Kidney epithelial cell (primary cell): Measurements from ENCODE around the gene KIF26B. TPM values are rescaled to one million over a fixed set of nuclear protein-coding genes. Genes with fewer than 3 reads are reported as not detected.

Experiments used
- DNase-seq: peaks from one replicate; pipeline ENCODE4 v3.0.0-alpha.2; 2010; ENCODE audit warnings: low read depth
- H3K27me3 ChIP-seq: 2 replicates; pipeline ENCODE4 v1.6.0; 2011; ENCODE audit warnings: low read length; ENCODE audit not compliant: control insufficient read depth, insufficient read depth
- H3K36me3 ChIP-seq: 2 replicates; pipeline ENCODE4 v1.5.1; 2011; ENCODE audit warnings: low read length; ENCODE audit not compliant: control insufficient read depth, insufficient read depth
- H3K4me3 ChIP-seq: 2 replicates; pipeline ENCODE4 v1.5.1; 2011; ENCODE audit warnings: low read depth, mild to moderate bottlenecking, control low read depth, low read length
- total RNA-seq: library from RNA; depleted of rRNA; stranded (reverse); fragments of >200 nt; gene quantifications from 2 replicates; pipeline ENCODE4 v1.2.3, GENCODE V29; 2015
- TF ChIP-seq, protein P1 (sequence below): IDR thresholded peaks from 2 replicates; pipeline ENCODE4 v1.5.1; 2011; ENCODE audit warnings: mild to moderate bottlenecking, moderate library complexity, low read length, control low read depth, inconsistent platforms; ENCODE audit not compliant: insufficient read depth, poor library complexity, severe bottlenecking

KIF26B gene
- total RNA-seq, 1 donor from 2014 or later = 14.6 TPM

DNA sequence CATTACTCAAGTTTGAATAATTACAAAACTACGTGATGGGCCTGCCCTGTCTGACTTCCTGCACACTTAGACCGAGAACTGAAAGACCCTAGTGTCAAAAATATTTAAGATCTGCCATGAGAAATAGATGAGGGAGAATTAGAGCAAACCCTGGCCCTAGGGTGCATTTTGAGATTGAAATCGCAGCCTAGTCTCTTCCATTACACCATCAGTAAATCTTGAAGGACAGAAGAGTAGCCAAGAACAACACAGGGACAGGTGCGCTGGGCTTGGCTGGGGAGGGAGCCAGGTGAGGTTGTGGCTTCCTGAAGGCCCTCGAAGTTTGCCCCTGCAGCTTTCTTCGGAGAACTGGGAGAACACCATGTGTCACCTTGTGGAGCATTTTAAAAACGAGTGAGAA lies 36.7 kb upstream of the KIF26B start:
- no peak for DNase-seq
- H3K4me3 ChIP-seq = no peak overlapping the region
- TF ChIP-seq, protein P1, sequence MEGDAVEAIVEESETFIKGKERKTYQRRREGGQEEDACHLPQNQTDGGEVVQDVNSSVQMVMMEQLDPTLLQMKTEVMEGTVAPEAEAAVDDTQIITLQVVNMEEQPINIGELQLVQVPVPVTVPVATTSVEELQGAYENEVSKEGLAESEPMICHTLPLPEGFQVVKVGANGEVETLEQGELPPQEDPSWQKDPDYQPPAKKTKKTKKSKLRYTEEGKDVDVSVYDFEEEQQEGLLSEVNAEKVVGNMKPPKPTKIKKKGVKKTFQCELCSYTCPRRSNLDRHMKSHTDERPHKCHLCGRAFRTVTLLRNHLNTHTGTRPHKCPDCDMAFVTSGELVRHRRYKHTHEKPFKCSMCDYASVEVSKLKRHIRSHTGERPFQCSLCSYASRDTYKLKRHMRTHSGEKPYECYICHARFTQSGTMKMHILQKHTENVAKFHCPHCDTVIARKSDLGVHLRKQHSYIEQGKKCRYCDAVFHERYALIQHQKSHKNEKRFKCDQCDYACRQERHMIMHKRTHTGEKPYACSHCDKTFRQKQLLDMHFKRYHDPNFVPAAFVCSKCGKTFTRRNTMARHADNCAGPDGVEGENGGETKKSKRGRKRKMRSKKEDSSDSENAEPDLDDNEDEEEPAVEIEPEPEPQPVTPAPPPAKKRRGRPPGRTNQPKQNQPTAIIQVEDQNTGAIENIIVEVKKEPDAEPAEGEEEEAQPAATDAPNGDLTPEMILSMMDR = no peak
- no peaks in the 10 kb centered on the region for H3K36me3 ChIP-seq
- H3K27me3 ChIP-seq = no peaks in the 10 kb centered on the region

DNA sequence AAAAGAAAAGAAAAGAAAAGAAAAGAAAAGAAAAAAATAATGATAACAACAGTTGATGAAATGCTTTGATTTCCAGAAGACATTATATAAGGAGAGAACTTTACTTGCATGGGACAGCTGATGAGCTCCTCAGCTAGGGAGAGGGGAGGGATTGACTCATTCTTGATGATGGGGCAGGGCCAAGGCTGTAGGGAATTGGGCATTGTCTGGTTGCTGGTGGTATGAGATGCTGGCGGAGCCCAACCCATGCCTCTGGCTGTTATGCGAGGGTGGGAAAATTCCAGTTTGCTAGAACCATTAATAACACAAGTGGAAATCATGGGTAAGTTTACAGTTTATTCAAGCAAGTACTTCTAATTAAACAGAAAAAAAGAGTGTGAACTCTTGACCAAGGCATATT lies 36.0 kb upstream of the KIF26B start:
- TF ChIP-seq, protein P1 = no peak
- H3K27me3 ChIP-seq = no peaks in the 10 kb centered on the region
- DNase-seq = no peak
- no peak overlapping the region for H3K4me3 ChIP-seq
- H3K36me3 ChIP-seq = no peaks in the 10 kb centered on the region

DNA sequence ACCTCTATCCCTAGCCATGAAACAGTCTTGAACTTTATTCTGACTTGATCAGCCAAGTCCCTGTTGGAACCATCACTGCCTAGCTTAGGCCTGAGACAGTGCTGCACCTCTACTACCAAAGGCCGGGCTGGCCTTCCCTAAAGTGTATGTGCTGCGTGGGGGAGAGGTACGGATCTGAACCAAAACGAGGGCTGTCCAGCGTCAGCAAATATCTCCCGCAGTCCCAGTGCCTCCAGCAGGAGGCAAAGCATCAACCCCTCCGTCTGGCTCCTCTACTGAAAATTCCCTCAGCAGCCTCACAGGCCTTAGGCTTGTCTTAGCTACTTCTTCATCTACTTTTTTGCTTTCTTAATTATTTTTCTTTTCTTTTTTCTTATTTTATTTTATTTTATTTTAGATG lies 33.3 kb upstream of the KIF26B start:
- Histone ChIP-seq H3K27me3 (no peaks in the 10 kb centered on the region), H3K4me3 (no peak overlapping the region), H3K36me3 (no peaks in the 10 kb centered on the region)
- no peak for DNase-seq
- TF ChIP-seq, protein P1 = no peak

DNA sequence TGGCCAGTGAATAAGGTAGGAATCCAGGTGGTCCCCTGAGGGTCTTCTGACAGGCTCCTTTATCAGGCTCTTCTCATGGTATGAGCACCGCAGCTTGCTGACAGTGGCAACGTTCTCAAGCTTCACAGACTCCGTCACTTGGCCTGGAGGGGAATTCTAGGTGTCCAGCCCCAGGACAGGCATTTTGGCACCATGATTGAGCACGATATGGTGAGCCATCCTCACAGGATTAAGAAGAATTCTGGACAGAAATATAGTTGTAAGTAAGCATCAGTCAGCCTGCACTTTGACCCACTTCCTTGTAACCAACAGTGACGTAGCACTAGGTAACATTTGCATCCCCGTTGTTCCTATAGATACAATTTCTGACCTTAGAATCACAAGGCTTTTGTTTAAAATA lies 30.5 kb upstream of the KIF26B start:
- DNase-seq = no peak
- TF ChIP-seq, protein P1 = no peak
- Histone ChIP-seq H3K4me3 (no peak overlapping the region), H3K36me3 (no peaks in the 10 kb centered on the region), H3K27me3 (no peaks in the 10 kb centered on the region)

DNA sequence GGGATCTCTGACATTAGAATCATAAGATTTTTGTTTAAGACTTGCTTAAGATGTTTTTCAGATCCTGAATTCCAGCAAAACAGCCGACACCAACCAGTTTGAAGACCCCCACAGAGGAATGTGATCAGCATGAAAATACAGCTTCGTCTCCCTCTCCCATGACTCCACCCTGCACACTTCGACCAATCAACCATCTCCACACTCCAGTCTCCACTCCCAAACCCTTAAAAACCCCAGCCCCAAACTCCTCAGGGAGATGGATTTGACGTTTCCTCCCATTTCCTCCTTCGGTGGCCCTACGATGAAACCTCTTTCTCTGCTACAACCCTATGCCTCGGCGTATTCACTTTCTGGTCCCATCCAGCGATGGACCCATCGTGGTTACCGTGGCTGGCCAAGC lies 30.1 kb upstream of the KIF26B start:
- DNase-seq = no peak
- no peaks in the 10 kb centered on the region for H3K36me3 ChIP-seq
- no peak overlapping the region for H3K4me3 ChIP-seq
- TF ChIP-seq, protein P1 = no peak
- no peaks in the 10 kb centered on the region for H3K27me3 ChIP-seq

DNA sequence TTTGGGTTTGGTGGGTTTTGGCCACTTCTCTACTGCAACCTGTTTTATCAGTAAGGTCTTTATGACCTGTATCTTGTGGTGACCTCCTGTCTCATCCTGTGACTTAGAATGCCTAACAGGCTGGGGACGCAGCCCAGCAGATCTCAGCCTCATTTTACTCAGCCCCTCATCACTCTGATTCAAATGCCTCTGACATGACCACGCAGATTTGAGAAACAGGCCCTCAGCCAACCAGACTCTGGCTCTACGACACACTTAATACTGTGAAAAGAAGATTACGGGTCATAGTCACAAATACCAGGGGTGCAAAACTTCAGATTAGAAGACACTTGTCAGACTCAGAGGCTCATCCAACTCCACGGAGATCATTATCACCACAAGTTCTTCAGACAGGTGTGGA lies 28.3 kb upstream of the KIF26B start:
- TF ChIP-seq, protein P1 = no peak
- H3K27me3 ChIP-seq = peaks cover 4% of the 10 kb centered on the region
- H3K4me3 ChIP-seq = no peak overlapping the region
- H3K36me3 ChIP-seq = no peaks in the 10 kb centered on the region
- DNase-seq = no peak
